Body of pancreas (tissue), 4 donors: ENCODE results near the gene C12orf60. TPM values are rescaled to one million over a fixed set of nuclear protein-coding genes. Genes with fewer than 3 reads are reported as not detected.
"Not testable (repeated sequence)": the region's sequence is repeated elsewhere in the genome, so short reads cannot be mapped to it uniquely, and the experiment has no call there.

Source experiments
- ATAC-seq: fragments of 150-250 bp; one replicate; pipeline ENCODE4 v1.9.1; 2016
- DNase-seq, 4 donors: peaks; one replicate each; pipeline ENCODE4 v3.0.0-alpha.2; 2019
- H3K27ac ChIP-seq, 4 donors: fragments of 200-600 bp; sonication (generic); 1 replicate in 3 of 4; 2 replicates in 1 of 4; pipeline versions ENCODE4 v1.5.1 to v1.6.1; 2016 to 2019; ENCODE audit warnings: mild to moderate bottlenecking in 1 of 4, mixed read lengths in 1 of 4, moderate library complexity in 1 of 4
- H3K27me3 ChIP-seq, 2 donors: fragments of 200-600 bp; sonication (generic); one replicate each; pipeline ENCODE4 v1.6.0; 2016; ENCODE audit warnings: mild to moderate bottlenecking in 1 of 2
- H3K36me3 ChIP-seq, 2 donors: fragments of 200-600 bp; sonication (generic); replicated peaks in 1 of 2; 2 replicates each; pipeline ENCODE4 v1.5.1; 2016; ENCODE audit warnings: low read depth in 2 of 2; ENCODE audit not compliant: insufficient read depth in 1 of 2
- H3K4me1 ChIP-seq: fragments of 200-600 bp; sonication (generic); one replicate; pipeline ENCODE4 v1.6.0; 2016
- H3K4me3 ChIP-seq, 2 donors: fragments of 200-600 bp; sonication (generic); 1 replicate in 1 of 2; 2 replicates in 1 of 2; pipeline ENCODE4 v1.5.1; 2016 to 2019
- H3K9me3 ChIP-seq, 3 donors: fragments of 200-600 bp; sonication (generic); 1 replicate in 2 of 3; 2 replicates in 1 of 3; pipeline ENCODE4 v1.5.1; 2016
- CTCF ChIP-seq, 7 experiments: fragments of 450-650 bp in 4 of 7; fragments of 200-600 bp in 3 of 7; sonication (generic) in 3 of 7; IDR thresholded peaks; one replicate each; pipeline ENCODE4 v1.5.1; 2016 to 2019; ENCODE audit warnings: antibody characterized with exemption in 7 of 7
- POLR2A ChIP-seq, 3 donors: fragments of 450-650 bp; IDR thresholded peaks; one replicate each; pipeline ENCODE4 v1.6.1; 2016; ENCODE audit warnings: antibody characterized with exemption in 3 of 3, mild to moderate bottlenecking in 2 of 3
- WGBS, 2 donors: methylation state at CpG; one replicate each; pipeline ENCODE4 v1.1.5; 2017; 5-methylcytosine and 5-hydroxymethylcytosine counted together
- intact Hi-C: fragments of 100-400 bp; cut with DNase I; formaldehyde crosslinking; loops from one replicate; pipeline ENCODE4 v1.15.1; 2023
- total RNA-seq, 2 donors: library from RNA; depleted of rRNA; stranded (reverse); fragments of >200 nt; gene quantifications; one replicate each; pipeline ENCODE4 v1.1.0, GENCODE V29; 2016

C12orf60 gene
- 1 to 10 TPM in 1 of 2 donors, not detected in 1; 1.8 TPM for total RNA-seq

- Histone ChIP-seq H3K9me3 (no peaks in the 10 kb centered on the region), H3K27me3 (no peaks in the 10 kb centered on the region), H3K27ac (peak within 1 kb of the TSS; percentile 85 to 91 (median 88)), H3K4me1 (peaks cover 14% of the 10 kb centered on the region), H3K36me3 (peaks cover 0 to 3% of the 10 kb centered on the region in 2 donors), H3K4me3 (peak within 1 kb of the TSS; percentile 74 to 86)
- whole genome bisulfite sequencing, 2 donors: 0% methylated on average over 48 to 49 of the region's 50 CpGs
- intact Hi-C loops: no loop called here
- TF ChIP-seq CTCF (IDR thresholded peaks at IDR 0.05): peak in 1 of 7 experiments; percentile 5
- TF ChIP-seq POLR2A (IDR thresholded peaks at IDR 0.05): peak; percentile 37 to 80 (median 80)
- peak; percentile 100 for ATAC-seq
- DNase-seq: peak; percentile 93 to 99 (median 96)
Measured at GRCh38 chr12:14803011-14803829, at the start of gene C12orf60, which contains the start of gene WBP11. Gene C12orf60, plus strand, starts transcription at chr12:14803670. Its CDS starts 19,266 bp downstream, at chr12:14822936. Gene WBP11, minus strand, starts transcription at chr12:14803478. Its CDS starts 2,095 bp downstream, at chr12:14801383.

GRCh38 chr12:14756334-14757143, 46.9 kb upstream of the C12orf60 start:
- no peaks in the 10 kb centered on the region for H3K36me3 ChIP-seq
- DNase-seq (peak in 2 of 4 donors; percentile 15 to 30), ATAC-seq (peak; percentile 53)
- intact Hi-C loops: no loop called here
- no peaks in the 10 kb centered on the region for H3K4me1 ChIP-seq
- no peaks in the 10 kb centered on the region for H3K9me3 ChIP-seq
- H3K4me3 ChIP-seq: no peak overlapping the region
- WGBS, 2 donors: 49 to 68% methylated on average over 17 of the region's 17 CpGs
- TF ChIP-seq POLR2A (IDR thresholded peaks at IDR 0.05) (no peak), CTCF (IDR thresholded peaks at IDR 0.05) (peak in 5 of 7 experiments; percentile 13 to 36 (median 29))
- no peaks in the 10 kb centered on the region for H3K27me3 ChIP-seq
- no peak overlapping the region for H3K27ac ChIP-seq

- WGBS, 2 donors: 66 to 79% methylated on average over 6 of the region's 6 CpGs
- DNase-seq, ATAC-seq, H3K27me3 ChIP-seq, H3K36me3 ChIP-seq, intact Hi-C loops, H3K9me3 ChIP-seq, H3K27ac ChIP-seq, H3K4me3 ChIP-seq: not testable (repeated sequence)
- H3K4me1 ChIP-seq: peaks cover 13% of the 10 kb centered on the region
Measured at GRCh38 chr12:14759711-14760280, 43.7 kb upstream of the C12orf60 start.

- no peak for DNase-seq
- peak overlapping the region in 1 of 4 donors; percentile 97 for H3K27ac ChIP-seq
- no peaks in the 10 kb centered on the region for H3K36me3 ChIP-seq
- TF ChIP-seq POLR2A (IDR thresholded peaks at IDR 0.05) (no peak), CTCF (IDR thresholded peaks at IDR 0.05) (no peak)
- H3K27me3 ChIP-seq: no peaks in the 10 kb centered on the region
- peaks cover 38% of the 10 kb centered on the region for H3K4me1 ChIP-seq
- WGBS, 2 donors: 85 to 86% methylated on average over 2 of the region's 2 CpGs
- intact Hi-C loops: no loop called here
- no peaks in the 10 kb centered on the region for H3K9me3 ChIP-seq
- no peak overlapping the region for H3K4me3 ChIP-seq
- ATAC-seq: no peak
Measured at GRCh38 chr12:14765398-14765797, 38.1 kb upstream of the C12orf60 start.

GRCh38 chr12:14766020-14766419, 37.5 kb upstream of the C12orf60 start:
- H3K36me3 ChIP-seq, ATAC-seq, H3K27me3 ChIP-seq, H3K4me3 ChIP-seq, intact Hi-C loops, H3K9me3 ChIP-seq: not testable (repeated sequence)
- peak in 1 of 4 donors; percentile 6 for DNase-seq
- H3K27ac ChIP-seq: peak overlapping the region in 3 of 4 donors; percentile 36 to 97 (median 37)
- H3K4me1 ChIP-seq: peaks cover 38% of the 10 kb centered on the region
- WGBS, 2 donors: 62 to 67% methylated on average over 3 of the region's 3 CpGs
